IMR-90 (cell line): ENCODE measurements around the gene PTPRN2. TPM values are rescaled to one million over a fixed set of nuclear protein-coding genes. Genes with fewer than 3 reads are reported as not detected.

Experiments
- ATAC-seq: fragments of 200-7000 bp; cut with Tn5 transposase; 2 replicates; pipeline ENCODE4 v1.9.1; 2020; ENCODE audit warnings: low read depth, mild to moderate bottlenecking, moderate library complexity
- BruUV-seq: library from RNA; stranded (reverse); fragments of 400-500 nt; replicated peaks from 2 replicates; lab custom pipeline; 2021; lab: Mats Ljungman, UMichigan
- CTCF ChIA-PET: fragments of 300-600 bp; formaldehyde crosslinking; extraction: SDS; loops from one replicate; lab custom pipeline; 2021; ENCODE audit warnings: antibody characterized with exemption; lab: Yijun Ruan, JAX
- POLR2A ChIA-PET: fragments of 300-600 bp; sonication (Branson Sonifier 250); formaldehyde crosslinking; loops from one replicate; lab custom pipeline; 2022; ENCODE audit warnings: antibody characterized with exemption; ENCODE audit not compliant: unreplicated experiment; lab: Charles Lee
- DNase-seq: peaks from one replicate; pipeline ENCODE4 v3.0.0; 2013
- H2AFZ ChIP-seq: replicated peaks from 2 replicates; pipeline ENCODE3; 2013; ENCODE audit warnings: low read length, mild to moderate bottlenecking; ENCODE audit not compliant: poor library complexity
- H2AK5ac ChIP-seq: 2 replicates; pipeline ENCODE4 v1.6.1; 2013; ENCODE audit warnings: low read depth, low read length, inconsistent platforms
- H2AK9ac ChIP-seq: replicated peaks from 2 replicates; pipeline ENCODE3; 2013; ENCODE audit warnings: mild to moderate bottlenecking, low read depth, low read length, moderate library complexity; ENCODE audit not compliant: poor library complexity
- H2BK120ac ChIP-seq: 2 replicates; pipeline ENCODE4 v1.6.1; 2013; ENCODE audit warnings: low read depth, low read length, inconsistent platforms
- H2BK15ac ChIP-seq: 3 replicates; pipeline ENCODE4 v1.6.1; 2013; ENCODE audit warnings: low read depth, low read length, inconsistent platforms
- H2BK20ac ChIP-seq: 2 replicates; pipeline ENCODE4 v1.6.1; 2013; ENCODE audit warnings: low read depth, mild to moderate bottlenecking, inconsistent platforms, low read length, moderate library complexity
- H2BK5ac ChIP-seq: 2 replicates; pipeline ENCODE4 v1.6.1; 2013; ENCODE audit warnings: mild to moderate bottlenecking, low read depth, low read length, inconsistent platforms; ENCODE audit not compliant: poor library complexity, severe bottlenecking
- H3K14ac ChIP-seq: replicated peaks from 2 replicates; pipeline ENCODE4 v1.6.1; 2013; ENCODE audit warnings: low read depth, low read length, inconsistent platforms
- H3K18ac ChIP-seq: 2 replicates; pipeline ENCODE4 v1.6.1; 2013; ENCODE audit warnings: low read depth, low read length, control low read depth
- H3K23ac ChIP-seq: 2 replicates; pipeline ENCODE4 v1.6.1; 2013; ENCODE audit warnings: low read depth, low read length, inconsistent platforms
- H3K27ac ChIP-seq: 2 replicates; pipeline ENCODE4 v1.5.1; 2013; ENCODE audit warnings: mild to moderate bottlenecking, control low read depth, low read length; ENCODE audit not compliant: insufficient read depth
- H3K27me3 ChIP-seq: 2 replicates; pipeline ENCODE4 v1.6.1; 2013; ENCODE audit warnings: low read length; ENCODE audit not compliant: control insufficient read depth, insufficient read depth
- H3K36me3 ChIP-seq: 2 replicates; pipeline ENCODE4 v1.6.1; 2013; ENCODE audit warnings: low read length, mixed read lengths; ENCODE audit not compliant: control insufficient read depth, insufficient read depth
- H3K4ac ChIP-seq: 2 replicates; pipeline ENCODE4 v1.6.1; 2013; ENCODE audit warnings: low read depth, low read length, inconsistent platforms
- H3K4me1 ChIP-seq: 2 replicates; pipeline ENCODE4 v1.6.1; 2013; ENCODE audit warnings: low read length, mixed read lengths; ENCODE audit not compliant: control insufficient read depth, insufficient read depth
- H3K4me2 ChIP-seq: 2 replicates; pipeline ENCODE4 v1.6.1; 2013; ENCODE audit warnings: low read depth, mild to moderate bottlenecking, control low read depth, low read length, moderate library complexity
- H3K4me3 ChIP-seq: 2 replicates; pipeline ENCODE4 v1.5.1; 2013; ENCODE audit warnings: low read depth, mild to moderate bottlenecking, control low read depth, low read length, moderate library complexity; ENCODE audit not compliant: insufficient read depth
- H3K56ac ChIP-seq: 2 replicates; pipeline ENCODE4 v1.6.1; 2013; ENCODE audit warnings: low read length, inconsistent platforms; ENCODE audit not compliant: insufficient read depth; ENCODE audit errors: extremely low read depth
- H3K79me1 ChIP-seq, 2 experiments: 2 replicates each; pipeline ENCODE4 v1.6.1; 2013; ENCODE audit warnings: low read length in 2 of 2, inconsistent platforms in 1 of 2, low read depth in 1 of 2
- H3K9ac ChIP-seq: 2 replicates; pipeline ENCODE4 v1.6.1; 2013; ENCODE audit warnings: low read depth, low read length, control low read depth
- H3K9me1 ChIP-seq: 2 replicates; pipeline ENCODE4 v1.6.1; 2013; ENCODE audit warnings: low read length, inconsistent platforms; ENCODE audit not compliant: insufficient read depth
- H3K9me3 ChIP-seq: 2 replicates; pipeline ENCODE4 v1.6.1; 2013; ENCODE audit warnings: low read length; ENCODE audit not compliant: control insufficient read depth, insufficient read depth
- H4K20me1 ChIP-seq: 2 replicates; pipeline ENCODE4 v1.6.1; 2013; ENCODE audit warnings: low read length, inconsistent platforms; ENCODE audit not compliant: insufficient read depth
- H4K5ac ChIP-seq: 2 replicates; pipeline ENCODE4 v1.6.1; 2013; ENCODE audit warnings: mild to moderate bottlenecking, low read depth, low read length, control low read depth
- H4K8ac ChIP-seq, 2 experiments: 2 replicates each; pipeline ENCODE4 v1.6.1; 2013; ENCODE audit warnings: low read depth in 2 of 2, low read length in 2 of 2, control low read depth in 1 of 2, inconsistent platforms in 1 of 2
- H4K91ac ChIP-seq: 2 replicates; pipeline ENCODE4 v1.6.1; 2013; ENCODE audit warnings: low read depth, low read length, inconsistent platforms; ENCODE audit not compliant: insufficient read depth
- BHLHE40 ChIP-seq: fragments of 150-350 bp; IDR thresholded peaks from 2 replicates; pipeline ENCODE4 v1.6.1; 2016; ENCODE audit warnings: mild to moderate bottlenecking, low read depth, low read length
- CEBPB ChIP-seq: IDR thresholded peaks from 2 replicates; pipeline ENCODE4 v1.6.1; 2012; ENCODE audit warnings: low read depth, low read length, improper control_type of control experiment
- CHD1 ChIP-seq: IDR thresholded peaks from 2 replicates; pipeline ENCODE4 v1.6.1; 2012; ENCODE audit warnings: low read depth, low read length, improper control_type of control experiment
- FOS ChIP-seq: fragments of 150-350 bp; IDR thresholded peaks from 2 replicates; pipeline ENCODE4 v1.6.1; 2016; ENCODE audit warnings: low read depth, low read length
- MAFK ChIP-seq: IDR thresholded peaks from 2 replicates; pipeline ENCODE4 v1.6.1; 2012; ENCODE audit warnings: low read depth, low read length, improper control_type of control experiment
- MAZ ChIP-seq: IDR thresholded peaks from 2 replicates; pipeline ENCODE4 v1.6.1; 2012; ENCODE audit warnings: low read depth, mild to moderate bottlenecking, low read length, improper control_type of control experiment, moderate library complexity, borderline replicate concordance
- MXI1 ChIP-seq: IDR thresholded peaks from 2 replicates; pipeline ENCODE4 v1.6.1; 2012; ENCODE audit warnings: low read depth, mild to moderate bottlenecking, low read length, moderate library complexity, borderline replicate concordance
- NFE2L2 ChIP-seq: fragments of 150-350 bp; IDR thresholded peaks from 2 replicates; pipeline ENCODE4 v1.6.1; 2016; ENCODE audit warnings: low read depth, mild to moderate bottlenecking, low read length
- POLR2A ChIP-seq: IDR thresholded peaks from 2 replicates; pipeline ENCODE4 v1.6.1; 2012; ENCODE audit warnings: mild to moderate bottlenecking, low read depth, low read length
- RAD21 ChIP-seq: IDR thresholded peaks from 2 replicates; pipeline ENCODE4 v1.6.1; 2012; ENCODE audit warnings: low read length, improper control_type of control experiment
- RCOR1 ChIP-seq: IDR thresholded peaks from 2 replicates; pipeline ENCODE4 v1.6.1; 2012; ENCODE audit warnings: mild to moderate bottlenecking, low read length, improper control_type of control experiment; ENCODE audit not compliant: insufficient replicate concordance
- RFX5 ChIP-seq: IDR thresholded peaks from 2 replicates; pipeline ENCODE4 v1.8.0; 2012; ENCODE audit warnings: low read depth, mild to moderate bottlenecking, low read length, moderate library complexity
- SMC3 ChIP-seq: fragments of 150-350 bp; IDR thresholded peaks from 2 replicates; pipeline ENCODE4 v1.6.1; 2016; ENCODE audit warnings: low read depth, mild to moderate bottlenecking, antibody characterized with exemption, low read length, moderate library complexity
- WGBS, 2 experiments: methylation state at CpG; one replicate each; pipeline versions ENCODE4 v1.1.5 to v1.1.7; 2013; ENCODE audit warnings: missing lambda C conversion rate in 2 of 2; ENCODE audit not compliant: insufficient read length in 1 of 2; ENCODE audit errors: extremely low coverage in 2 of 2; 5-methylcytosine and 5-hydroxymethylcytosine counted together
- dilution Hi-C: fragments of 300-500 bp; cut with HindIII; formaldehyde crosslinking; loops from one replicate; pipeline ENCODE4 v1.14.3; 2018; ENCODE audit warnings: low sequenced_read_pairs; ENCODE audit not compliant: unreplicated experiment
- in situ Hi-C: fragments of 300-500 bp; cut with MboI; formaldehyde crosslinking; loops from 3 replicates; pipeline ENCODE4 v1.14.3; 2019; ENCODE audit warnings: low sequenced_read_pairs, inconsistent platforms, mixed read lengths
- intact Hi-C: fragments of 100-400 bp; cut with micrococcal nuclease; formaldehyde crosslinking; loops from 2 replicates; pipeline ENCODE4 v1.10.0; 2022
- polyA plus RNA-seq, 3 experiments: library from polyadenylated mRNA; depleted of rRNA; stranded (reverse); fragments of >200 nt; gene quantifications; 2 replicates each; pipeline ENCODE4 v1.2.3, GENCODE V29; 2012; ENCODE audit warnings: low replicate concordance in 1 of 3
- total RNA-seq: library from RNA; depleted of rRNA; stranded (reverse); fragments of >200 nt; gene quantifications from 2 replicates; pipeline ENCODE4 v1.2.3, GENCODE V29; 2012
- TF ChIP-seq, protein P1 (sequence below): fragments of 150-350 bp; IDR thresholded peaks from 2 replicates; pipeline ENCODE4 v1.6.1; 2017; ENCODE audit warnings: mild to moderate bottlenecking, antibody characterized with exemption, low read length, low read depth
- TF ChIP-seq, protein P2 (sequence below): conservative IDR thresholded peaks from 2 replicates; pipeline ENCODE4 v1.5.1; 2012; ENCODE audit warnings: mild to moderate bottlenecking, low read depth, low read length, improper control_type of control experiment
- TF ChIP-seq, protein P3 (sequence below): fragments of 150-350 bp; IDR thresholded peaks from 2 replicates; pipeline ENCODE4 v1.6.1; 2016; ENCODE audit warnings: low read depth, mild to moderate bottlenecking, low read length, moderate library complexity, borderline replicate concordance

The PTPRN2 gene
- total and polyA plus RNA-seq, 2 of the 4 experiments (the other 2 are of a cell fraction): 0.03 TPM; not detected in 1

DNA sequence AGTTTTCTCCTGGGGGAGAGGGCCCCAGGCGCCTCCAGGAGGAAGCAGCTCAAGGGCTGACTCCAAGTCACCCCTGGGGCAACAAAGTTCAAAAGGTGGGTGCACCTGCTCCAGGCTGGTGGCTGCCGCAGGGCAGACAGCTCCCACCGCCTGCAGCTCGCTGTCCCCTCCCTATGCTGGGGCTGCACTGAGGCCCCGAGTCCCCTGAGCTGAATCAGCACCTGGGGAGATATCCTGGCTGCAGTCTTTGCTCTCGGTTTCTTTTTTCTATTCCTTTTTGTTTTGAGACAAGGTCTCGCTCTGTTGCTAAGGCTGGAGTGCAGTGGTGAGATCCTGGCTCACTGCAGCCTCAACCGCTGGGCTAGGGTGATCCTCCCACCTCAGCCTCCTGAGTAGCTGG, 1067.4 kb downstream of the PTPRN2 start:
- ATAC-seq (no peak), DNase-seq (no peak)
- no peak overlapping the region for H3K9ac ChIP-seq
- no peaks in the 10 kb centered on the region for H3K36me3 ChIP-seq
- no peaks in the 10 kb centered on the region for H3K4me1 ChIP-seq
- no peak overlapping the region for H3K18ac ChIP-seq
- H3K14ac ChIP-seq: no peak overlapping the region
- ChIA-PET POLR2A (no interaction called here), CTCF (no interaction called here)
- H3K23ac ChIP-seq: no peak overlapping the region
- H3K4me3 ChIP-seq: no peak overlapping the region
- no peak overlapping the region for H4K91ac ChIP-seq
- BruUV-seq: no TSS peak
- no peak overlapping the region for H2AK9ac ChIP-seq
- no peaks in the 10 kb centered on the region for H3K9me1 ChIP-seq
- in situ Hi-C loops (no loop called here), dilution Hi-C loops (no loop called here), intact Hi-C loops (no loop called here)
- H4K8ac ChIP-seq: no peak overlapping the region
- TF ChIP-seq, protein P1, sequence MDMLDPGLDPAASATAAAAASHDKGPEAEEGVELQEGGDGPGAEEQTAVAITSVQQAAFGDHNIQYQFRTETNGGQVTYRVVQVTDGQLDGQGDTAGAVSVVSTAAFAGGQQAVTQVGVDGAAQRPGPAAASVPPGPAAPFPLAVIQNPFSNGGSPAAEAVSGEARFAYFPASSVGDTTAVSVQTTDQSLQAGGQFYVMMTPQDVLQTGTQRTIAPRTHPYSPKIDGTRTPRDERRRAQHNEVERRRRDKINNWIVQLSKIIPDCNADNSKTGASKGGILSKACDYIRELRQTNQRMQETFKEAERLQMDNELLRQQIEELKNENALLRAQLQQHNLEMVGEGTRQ: no peak
- TF ChIP-seq FOS (no peak), CHD1 (no peak), CEBPB (no peak), MXI1 (no peak), NFE2L2 (no peak), POLR2A (no peak), RAD21 (no peak), BHLHE40 (no peak), MAZ (no peak), RCOR1 (no peak), MAFK (no peak), RFX5 (no peak), SMC3 (no peak)
- TF ChIP-seq, protein P2, sequence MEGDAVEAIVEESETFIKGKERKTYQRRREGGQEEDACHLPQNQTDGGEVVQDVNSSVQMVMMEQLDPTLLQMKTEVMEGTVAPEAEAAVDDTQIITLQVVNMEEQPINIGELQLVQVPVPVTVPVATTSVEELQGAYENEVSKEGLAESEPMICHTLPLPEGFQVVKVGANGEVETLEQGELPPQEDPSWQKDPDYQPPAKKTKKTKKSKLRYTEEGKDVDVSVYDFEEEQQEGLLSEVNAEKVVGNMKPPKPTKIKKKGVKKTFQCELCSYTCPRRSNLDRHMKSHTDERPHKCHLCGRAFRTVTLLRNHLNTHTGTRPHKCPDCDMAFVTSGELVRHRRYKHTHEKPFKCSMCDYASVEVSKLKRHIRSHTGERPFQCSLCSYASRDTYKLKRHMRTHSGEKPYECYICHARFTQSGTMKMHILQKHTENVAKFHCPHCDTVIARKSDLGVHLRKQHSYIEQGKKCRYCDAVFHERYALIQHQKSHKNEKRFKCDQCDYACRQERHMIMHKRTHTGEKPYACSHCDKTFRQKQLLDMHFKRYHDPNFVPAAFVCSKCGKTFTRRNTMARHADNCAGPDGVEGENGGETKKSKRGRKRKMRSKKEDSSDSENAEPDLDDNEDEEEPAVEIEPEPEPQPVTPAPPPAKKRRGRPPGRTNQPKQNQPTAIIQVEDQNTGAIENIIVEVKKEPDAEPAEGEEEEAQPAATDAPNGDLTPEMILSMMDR: no peak
- TF ChIP-seq, protein P3, sequence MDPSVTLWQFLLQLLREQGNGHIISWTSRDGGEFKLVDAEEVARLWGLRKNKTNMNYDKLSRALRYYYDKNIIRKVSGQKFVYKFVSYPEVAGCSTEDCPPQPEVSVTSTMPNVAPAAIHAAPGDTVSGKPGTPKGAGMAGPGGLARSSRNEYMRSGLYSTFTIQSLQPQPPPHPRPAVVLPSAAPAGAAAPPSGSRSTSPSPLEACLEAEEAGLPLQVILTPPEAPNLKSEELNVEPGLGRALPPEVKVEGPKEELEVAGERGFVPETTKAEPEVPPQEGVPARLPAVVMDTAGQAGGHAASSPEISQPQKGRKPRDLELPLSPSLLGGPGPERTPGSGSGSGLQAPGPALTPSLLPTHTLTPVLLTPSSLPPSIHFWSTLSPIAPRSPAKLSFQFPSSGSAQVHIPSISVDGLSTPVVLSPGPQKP: no peak
- no peak overlapping the region for H3K4ac ChIP-seq
- H3K56ac ChIP-seq: no peak overlapping the region
- H3K27ac ChIP-seq: no peak overlapping the region
- H2AK5ac ChIP-seq: no peak overlapping the region
- H2BK15ac ChIP-seq: no peak overlapping the region
- H3K4me2 ChIP-seq: no peak overlapping the region
- no peaks in the 10 kb centered on the region for H3K79me1 ChIP-seq
- 76% methylated on average over 4 of the region's 8 CpGs; no CpG with 5 or more reads in 1 of the 2 experiments for WGBS, 2 experiments
- H4K20me1 ChIP-seq: no peaks in the 10 kb centered on the region
- no peak overlapping the region for H2BK120ac ChIP-seq
- no peak overlapping the region for H2AFZ ChIP-seq
- H2BK20ac ChIP-seq: no peak overlapping the region
- H4K5ac ChIP-seq: no peak overlapping the region
- no peaks in the 10 kb centered on the region for H3K27me3 ChIP-seq
- H3K9me3 ChIP-seq: peaks cover 41% of the 10 kb centered on the region
- no peak overlapping the region for H2BK5ac ChIP-seq
